Smooth muscle cell (in vitro differentiated cells): ENCODE measurements around the gene PLTP. TPM values are rescaled to one million over a fixed set of nuclear protein-coding genes. Genes with fewer than 3 reads are reported as not detected.
A peak's percentile ranks its signal among the peaks of the same experiment; 100 is the strongest.
"Not testable (repeated sequence)": the region's sequence is repeated elsewhere in the genome, so short reads cannot be mapped to it uniquely, and the experiment has no call there.

Source experiments
- DNase-seq: peaks from one replicate; lab custom pipeline; 2025; ENCODE audit not compliant: unreplicated experiment; lab: John Stamatoyannopoulos, UW
- H2AFZ ChIP-seq: fragments of 200-600 bp; sonication (generic); 2 replicates; pipeline ENCODE4 v1.6.0; 2016; ENCODE audit warnings: antibody characterized with exemption, low read depth, mild to moderate bottlenecking
- H3F3A ChIP-seq: fragments of 200-600 bp; sonication (generic); 2 replicates; pipeline ENCODE4 v1.6.0; 2017; ENCODE audit warnings: antibody characterized with exemption, low read depth
- H3K27ac ChIP-seq: fragments of 200-600 bp; sonication (generic); 2 replicates; pipeline ENCODE4 v1.5.1; 2016; ENCODE audit warnings: low read depth, mild to moderate bottlenecking
- H3K27me3 ChIP-seq: fragments of 200-600 bp; sonication (generic); 2 replicates; pipeline ENCODE4 v1.6.1; 2016; ENCODE audit warnings: low read depth, mild to moderate bottlenecking
- H3K36me3 ChIP-seq: fragments of 200-600 bp; sonication (generic); 2 replicates; pipeline ENCODE4 v1.5.1; 2016; ENCODE audit warnings: low read depth
- H3K4me1 ChIP-seq: fragments of 200-600 bp; sonication (generic); 2 replicates; pipeline ENCODE4 v1.5.1; 2016; ENCODE audit warnings: low read depth
- H3K4me2 ChIP-seq: fragments of 200-600 bp; sonication (generic); 2 replicates; pipeline ENCODE4 v1.6.0; 2016; ENCODE audit warnings: mild to moderate bottlenecking
- H3K4me3 ChIP-seq: fragments of 200-600 bp; sonication (generic); 2 replicates; pipeline ENCODE4 v1.5.1; 2016; ENCODE audit warnings: mild to moderate bottlenecking
- H3K79me2 ChIP-seq: fragments of 200-600 bp; sonication (generic); 2 replicates; pipeline ENCODE4 v1.6.0; 2016; ENCODE audit warnings: low read depth, mild to moderate bottlenecking
- H3K9ac ChIP-seq: fragments of 200-600 bp; sonication (generic); 2 replicates; pipeline ENCODE4 v1.6.0; 2016; ENCODE audit warnings: low read depth
- H3K9me3 ChIP-seq: fragments of 200-600 bp; sonication (generic); replicated peaks from 2 replicates; pipeline ENCODE4 v1.5.1; 2016; ENCODE audit warnings: low read depth
- H4K20me1 ChIP-seq: fragments of 200-600 bp; sonication (generic); 2 replicates; pipeline ENCODE4 v1.6.0; 2016; ENCODE audit warnings: low read depth
- CTCF ChIP-seq: fragments of 200-600 bp; sonication (generic); IDR thresholded peaks from 2 replicates; pipeline ENCODE4 v1.5.1; 2017; ENCODE audit warnings: borderline replicate concordance, mild to moderate bottlenecking, antibody characterized with exemption; ENCODE audit not compliant: insufficient read depth, poor library complexity, severe bottlenecking
- WGBS: methylation state at CpG from one replicate; pipeline ENCODE4 v1.1.7; 2016; ENCODE audit warnings: low lambda C conversion rate; 5-methylcytosine and 5-hydroxymethylcytosine counted together
- polyA plus RNA-seq: library from polyadenylated mRNA; unstranded; fragments of >200 nt; fragmentation: Nextera tagmentation; extraction: Ambion mirVana; gene quantifications from 2 replicates; pipeline ENCODE4 v1.2.1, GENCODE V29; 2016
- total RNA-seq: library from RNA; depleted of rRNA; stranded (reverse); fragments of >200 nt; gene quantifications from 2 replicates; pipeline ENCODE4 v1.2.3, GENCODE V29; 2014

Gene PLTP
- total and polyA plus RNA-seq, 2 experiments from 2014 or later: 81.0 to 262 TPM

- no peak for TF ChIP-seq CTCF
- 32% methylated on average over 22 of the region's 22 CpGs for WGBS
- H3K9me3 ChIP-seq: no peaks in the 10 kb centered on the region
- peaks cover 2% of the 10 kb centered on the region for H3K36me3 ChIP-seq
- H3K27ac ChIP-seq: peak overlapping the region; percentile 100
- H3K9ac ChIP-seq: peak overlapping the region; percentile 100
- peak overlapping the region; percentile 94 for H3K4me3 ChIP-seq
- no peak overlapping the region for H2AFZ ChIP-seq
- no peak for DNase-seq
- H4K20me1 ChIP-seq: peaks cover 46% of the 10 kb centered on the region
- H3K4me2 ChIP-seq: peak overlapping the region; percentile 99
- no peaks in the 10 kb centered on the region for H3K27me3 ChIP-seq
- peaks cover 10% of the 10 kb centered on the region for H3K4me1 ChIP-seq
- H3F3A ChIP-seq: peaks cover 9% of the 10 kb centered on the region
- peaks cover 33% of the 10 kb centered on the region for H3K79me2 ChIP-seq
These were observed 21.5 kb upstream of the PLTP start for GRCh38 chr20:45933266-45934045.

GRCh38 chr20:45931680-45932079 is 19.7 kb upstream of the PLTP start:
- 94% methylated on average over 17 of the region's 17 CpGs for WGBS
- H4K20me1 ChIP-seq: peaks cover 28% of the 10 kb centered on the region
- not testable (repeated sequence) for H3K4me3 ChIP-seq, H3K27me3 ChIP-seq, DNase-seq, H3K27ac ChIP-seq, H3K4me1 ChIP-seq, H2AFZ ChIP-seq, H3K4me2 ChIP-seq, H3K9me3 ChIP-seq, H3K9ac ChIP-seq, H3K36me3 ChIP-seq
- H3K79me2 ChIP-seq: peaks cover 20% of the 10 kb centered on the region
- peaks cover 18% of the 10 kb centered on the region for H3F3A ChIP-seq

DNA sequence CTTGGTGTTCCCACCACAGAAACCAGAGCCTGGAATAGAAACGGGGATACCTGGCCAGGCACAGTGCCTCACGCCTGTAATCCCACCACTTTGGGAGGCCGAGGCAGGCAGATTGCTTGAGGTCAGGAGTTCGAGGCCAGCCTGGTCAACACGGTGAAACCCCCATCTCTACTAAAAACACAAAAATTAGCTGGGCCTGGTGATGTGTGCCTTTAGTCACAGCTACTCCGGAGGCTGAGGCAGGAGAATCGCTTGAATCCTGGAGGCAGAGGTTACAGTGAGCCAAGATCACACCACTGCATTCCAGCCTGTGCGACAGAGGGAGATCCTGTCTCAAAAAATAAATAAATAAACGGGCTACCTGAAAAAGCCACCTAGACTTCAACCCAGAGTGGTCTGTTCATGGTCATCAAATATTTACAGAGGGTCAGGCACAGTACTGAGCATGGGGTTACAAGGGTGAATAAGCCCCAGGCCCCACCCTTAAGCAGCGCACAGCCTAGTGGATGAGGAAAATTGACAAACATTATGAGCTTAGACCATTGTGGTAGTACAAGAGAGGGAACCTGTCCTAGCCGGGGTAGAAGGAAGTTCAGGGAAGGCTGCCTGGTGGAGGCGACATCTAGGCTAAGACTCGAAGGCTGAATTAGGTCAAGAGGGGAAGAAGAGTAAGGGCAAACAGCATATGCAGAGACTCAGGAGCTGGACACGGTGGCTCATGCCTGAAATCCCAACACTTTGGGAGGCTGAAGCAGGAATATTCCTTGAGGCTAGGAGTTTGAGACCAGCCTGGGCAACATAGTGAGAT is 15.3 kb upstream of the PLTP start:
- H3K27me3 ChIP-seq: no peaks in the 10 kb centered on the region
- H3K27ac ChIP-seq: no peak overlapping the region
- WGBS: 93% methylated on average over 14 of the region's 14 CpGs
- no peaks in the 10 kb centered on the region for H3K9me3 ChIP-seq
- no peaks in the 10 kb centered on the region for H4K20me1 ChIP-seq
- no peaks in the 10 kb centered on the region for H3K79me2 ChIP-seq
- H3K36me3 ChIP-seq: no peaks in the 10 kb centered on the region
- no peak for TF ChIP-seq CTCF
- DNase-seq: no peak
- H3K4me1 ChIP-seq: peaks cover 12% of the 10 kb centered on the region
- no peak overlapping the region for H3K4me3 ChIP-seq
- no peak overlapping the region for H3K9ac ChIP-seq
- H3F3A ChIP-seq: peaks cover 29% of the 10 kb centered on the region
- H3K4me2 ChIP-seq: no peak overlapping the region
- H2AFZ ChIP-seq: no peak overlapping the region

GRCh38 chr20:45926731-45927070 is 14.7 kb upstream of the PLTP start:
- H3K9me3 ChIP-seq: no peaks in the 10 kb centered on the region
- H3K27me3 ChIP-seq: no peaks in the 10 kb centered on the region
- 87% methylated on average over 2 of the region's 2 CpGs for WGBS
- H3K27ac ChIP-seq: no peak overlapping the region
- no peak for TF ChIP-seq CTCF
- H2AFZ ChIP-seq: no peak overlapping the region
- H3K36me3 ChIP-seq: no peaks in the 10 kb centered on the region
- peaks cover 16% of the 10 kb centered on the region for H3K4me1 ChIP-seq
- no peak for DNase-seq
- no peaks in the 10 kb centered on the region for H4K20me1 ChIP-seq
- no peak overlapping the region for H3K9ac ChIP-seq
- peaks cover 29% of the 10 kb centered on the region for H3F3A ChIP-seq
- H3K79me2 ChIP-seq: no peaks in the 10 kb centered on the region
- no peak overlapping the region for H3K4me3 ChIP-seq
- H3K4me2 ChIP-seq: no peak overlapping the region
